Activated naive CD8-positive, alpha-beta T cell treated with anti-CD3 and anti-CD28 coated beads for 36 hours (primary cell): ENCODE data around the gene AP3S2. TPM values are rescaled to one million over a fixed set of nuclear protein-coding genes. Genes with fewer than 3 reads are reported as not detected.
A peak's percentile ranks its signal among the peaks of the same experiment; 100 is the strongest.
"Not testable (repeated sequence)": the region's sequence is repeated elsewhere in the genome, so short reads cannot be mapped to it uniquely, and the experiment has no call there.

ENCODE experiments used
- DNase-seq: peaks from one replicate; pipeline ENCODE4 v3.0.0; 2021
- H3K27ac Mint-ChIP-seq: one replicate; pipeline ENCODE4 v1.8.0; 2022; ENCODE audit warnings: mild to moderate bottlenecking, moderate library complexity, mixed read lengths
- H3K27me3 Mint-ChIP-seq: one replicate; pipeline ENCODE4 v1.8.0; 2022; ENCODE audit warnings: mild to moderate bottlenecking, mixed read lengths
- H3K36me3 Mint-ChIP-seq: one replicate; pipeline ENCODE4 v1.8.0; 2021; ENCODE audit warnings: mild to moderate bottlenecking, mixed read lengths
- H3K4me1 Mint-ChIP-seq: one replicate; pipeline ENCODE4 v1.8.0; 2021; ENCODE audit warnings: mixed read lengths
- H3K4me3 Mint-ChIP-seq: one replicate; pipeline ENCODE4 v1.8.0; 2022; ENCODE audit warnings: mild to moderate bottlenecking, moderate library complexity, mixed read lengths
- H3K9me3 Mint-ChIP-seq: one replicate; pipeline ENCODE4 v1.8.0; 2022; ENCODE audit warnings: mixed read lengths
- total RNA-seq, 2 experiments: library from RNA; stranded (reverse); gene quantifications; one replicate each; pipeline ENCODE4 v1.2.3, GENCODE V29; 2021

Gene AP3S2
- total RNA-seq, 2 experiments from 2014 or later: 16.2 to 20.8 TPM

GRCh38 chr15:89860891-89861290 is 32.9 kb downstream of the AP3S2 start:
- Mint-ChIP-seq H3K4me1 (peaks cover 8% of the 10 kb centered on the region), H3K9me3 (no peaks in the 10 kb centered on the region), H3K27me3 (no peaks in the 10 kb centered on the region), H3K4me3 (no peak overlapping the region), H3K27ac (no peak overlapping the region), H3K36me3 (peaks cover 13% of the 10 kb centered on the region)
- DNase-seq: no peak

- Mint-ChIP-seq H3K27me3 (no peaks in the 10 kb centered on the region), H3K4me1 (peaks cover 8% of the 10 kb centered on the region), H3K9me3 (no peaks in the 10 kb centered on the region), H3K27ac (no peak overlapping the region), H3K4me3 (no peak overlapping the region), H3K36me3 (peaks cover 11% of the 10 kb centered on the region)
- DNase-seq: no peak
Measured at GRCh38 chr15:89860431-89860830, 33.4 kb downstream of the AP3S2 start.

- no peak for DNase-seq
- Mint-ChIP-seq H3K27me3 (no peaks in the 10 kb centered on the region), H3K27ac (no peak overlapping the region), H3K4me1 (peaks cover 8% of the 10 kb centered on the region), H3K9me3 (no peaks in the 10 kb centered on the region), H3K4me3 (no peak overlapping the region), H3K36me3 (peaks cover 11% of the 10 kb centered on the region)
Measured at GRCh38 chr15:89858661-89859458, 34.9 kb downstream of the AP3S2 start.

GRCh38 chr15:89857673-89858072 is 36.1 kb downstream of the AP3S2 start:
- H3K36me3 Mint-ChIP-seq: peaks cover 11% of the 10 kb centered on the region
- H3K27me3 Mint-ChIP-seq: no peaks in the 10 kb centered on the region
- no peaks in the 10 kb centered on the region for H3K9me3 Mint-ChIP-seq
- H3K4me1 Mint-ChIP-seq: peaks cover 8% of the 10 kb centered on the region
- H3K27ac Mint-ChIP-seq: no peak overlapping the region
- no peak overlapping the region for H3K4me3 Mint-ChIP-seq
- no peak for DNase-seq

GRCh38 chr15:89855948-89856347 is 37.8 kb downstream of the AP3S2 start:
- H3K36me3 Mint-ChIP-seq: peaks cover 10% of the 10 kb centered on the region
- H3K27me3 Mint-ChIP-seq: no peaks in the 10 kb centered on the region
- DNase-seq: no peak
- H3K4me1 Mint-ChIP-seq: peaks cover 11% of the 10 kb centered on the region
- no peak overlapping the region for H3K27ac Mint-ChIP-seq
- no peaks in the 10 kb centered on the region for H3K9me3 Mint-ChIP-seq
- H3K4me3 Mint-ChIP-seq: no peak overlapping the region

- H3K27me3 Mint-ChIP-seq, H3K9me3 Mint-ChIP-seq, DNase-seq, H3K4me3 Mint-ChIP-seq, H3K4me1 Mint-ChIP-seq, H3K27ac Mint-ChIP-seq: not testable (repeated sequence)
- peaks cover 11% of the 10 kb centered on the region for H3K36me3 Mint-ChIP-seq
Measured at GRCh38 chr15:89854863-89855262, 38.9 kb downstream of the AP3S2 start.

- H3K9me3 Mint-ChIP-seq: no peaks in the 10 kb centered on the region
- peaks cover 8% of the 10 kb centered on the region for H3K36me3 Mint-ChIP-seq
- no peak overlapping the region for H3K4me3 Mint-ChIP-seq
- H3K27ac Mint-ChIP-seq: no peak overlapping the region
- H3K27me3 Mint-ChIP-seq: no peaks in the 10 kb centered on the region
- DNase-seq: no peak
- peaks cover 5% of the 10 kb centered on the region for H3K4me1 Mint-ChIP-seq
Measured at GRCh38 chr15:89852342-89852995, 41.3 kb downstream of the AP3S2 start.

- no peaks in the 10 kb centered on the region for H3K27me3 Mint-ChIP-seq
Measured at GRCh38 chr15:89851673-89852341, 42.0 kb downstream of the AP3S2 start.

GRCh38 chr15:89848970-89849292 is 44.9 kb downstream of the AP3S2 start:
- H3K27me3 Mint-ChIP-seq: no peaks in the 10 kb centered on the region

More at GRCh38 chr15:89851673-89852341, 42.0 kb downstream of the AP3S2 start:
- Mint-ChIP-seq H3K27ac (no peak overlapping the region), H3K36me3 (peaks cover 6% of the 10 kb centered on the region), H3K9me3 (no peaks in the 10 kb centered on the region), H3K4me3 (no peak overlapping the region), H3K4me1 (peaks cover 5% of the 10 kb centered on the region)
- no peak for DNase-seq

GRCh38 chr15:89847101-89847500 is 46.7 kb downstream of the AP3S2 start:
- peaks cover 11% of the 10 kb centered on the region for H3K4me1 Mint-ChIP-seq
- no peak overlapping the region for H3K27ac Mint-ChIP-seq
- H3K9me3 Mint-ChIP-seq: no peaks in the 10 kb centered on the region
- H3K27me3 Mint-ChIP-seq: no peaks in the 10 kb centered on the region
- DNase-seq: no peak
- H3K36me3 Mint-ChIP-seq: peaks cover 9% of the 10 kb centered on the region
- H3K4me3 Mint-ChIP-seq: no peak overlapping the region

More at GRCh38 chr15:89848970-89849292, 44.9 kb downstream of the AP3S2 start:
- H3K4me1 Mint-ChIP-seq: peaks cover 8% of the 10 kb centered on the region
- H3K36me3 Mint-ChIP-seq: peaks cover 9% of the 10 kb centered on the region
- H3K4me3 Mint-ChIP-seq: no peak overlapping the region
- H3K27ac Mint-ChIP-seq: no peak overlapping the region
- no peak for DNase-seq
- H3K9me3 Mint-ChIP-seq: no peaks in the 10 kb centered on the region

GRCh38 chr15:89845305-89845893 is 48.4 kb downstream of the AP3S2 start:
- DNase-seq: no peak
- H3K36me3 Mint-ChIP-seq: peaks cover 7% of the 10 kb centered on the region
- peaks cover 10% of the 10 kb centered on the region for H3K4me1 Mint-ChIP-seq
- H3K27ac Mint-ChIP-seq: no peak overlapping the region
- H3K4me3 Mint-ChIP-seq: no peak overlapping the region
- H3K9me3 Mint-ChIP-seq: no peaks in the 10 kb centered on the region
- H3K27me3 Mint-ChIP-seq: no peaks in the 10 kb centered on the region

- Mint-ChIP-seq H3K27me3 (no peaks in the 10 kb centered on the region), H3K4me3 (peak overlapping the region; percentile 9), H3K36me3 (peaks cover 4% of the 10 kb centered on the region), H3K4me1 (peaks cover 12% of the 10 kb centered on the region), H3K27ac (peak overlapping the region; percentile 54), H3K9me3 (no peaks in the 10 kb centered on the region)
- no peak for DNase-seq
Measured at GRCh38 chr15:89841962-89842361, 51.8 kb downstream of the AP3S2 start.

GRCh38 chr15:89841306-89841705 is 52.5 kb downstream of the AP3S2 start:
- DNase-seq: no peak
- H3K9me3 Mint-ChIP-seq: no peaks in the 10 kb centered on the region

GRCh38 chr15:89839167-89839810 is 54.5 kb downstream of the AP3S2 start:
- Mint-ChIP-seq H3K4me3 (no peak overlapping the region), H3K27me3 (no peaks in the 10 kb centered on the region), H3K36me3 (peaks cover 8% of the 10 kb centered on the region), H3K4me1 (peaks cover 9% of the 10 kb centered on the region), H3K9me3 (no peaks in the 10 kb centered on the region), H3K27ac (no peak overlapping the region)
- DNase-seq: no peak

More at GRCh38 chr15:89841306-89841705, 52.5 kb downstream of the AP3S2 start:
- no peak overlapping the region for H3K4me3 Mint-ChIP-seq
- H3K4me1 Mint-ChIP-seq: peaks cover 12% of the 10 kb centered on the region
- peaks cover 4% of the 10 kb centered on the region for H3K36me3 Mint-ChIP-seq
- H3K27ac Mint-ChIP-seq: no peak overlapping the region
- H3K27me3 Mint-ChIP-seq: no peaks in the 10 kb centered on the region

- no peak for DNase-seq
- Mint-ChIP-seq H3K4me1 (peaks cover 9% of the 10 kb centered on the region), H3K27ac (peak overlapping the region; percentile 7), H3K9me3 (no peaks in the 10 kb centered on the region), H3K4me3 (no peak overlapping the region), H3K36me3 (peaks cover 8% of the 10 kb centered on the region), H3K27me3 (no peaks in the 10 kb centered on the region)
Measured at GRCh38 chr15:89837830-89838178, 56.0 kb downstream of the AP3S2 start.
